DND-41 (cell line): ENCODE measurements around the gene CFAP97D2.

Experiments used
- CTCF ChIP-seq: IDR thresholded peaks from 2 replicates; pipeline ENCODE4 v1.5.1; 2012; ENCODE audit warnings: borderline replicate concordance, low read length, moderate library complexity, mild to moderate bottlenecking; ENCODE audit not compliant: poor library complexity, severe bottlenecking; ENCODE audit errors: extremely low read depth
- EZH2 ChIP-seq: IDR thresholded peaks from 3 replicates; pipeline ENCODE4 v1.6.1; 2012; ENCODE audit warnings: borderline replicate concordance, low read depth, mild to moderate bottlenecking, moderate library complexity, low read length, inconsistent platforms; ENCODE audit not compliant: severe bottlenecking

- TF ChIP-seq CTCF (no peak), EZH2 (no peak)
These were observed 19.5 kb downstream of the CFAP97D2 start for GRCh38 chr13:114198556-114198955.
